DND-41 (cell line): ENCODE measurements around the gene ARHGAP18.

ENCODE experiments used
- ATAC-seq: fragments of 200-7000 bp; cut with Tn5 transposase; 3 replicates; pipeline ENCODE4 v1.9.1; 2021; ENCODE audit warnings: low read depth; ENCODE audit not compliant: insufficient read depth
- DNase-seq: peaks from one replicate; pipeline ENCODE4 v3.0.0-alpha.2; 2020
- H2AFZ ChIP-seq: 2 replicates; pipeline ENCODE4 v1.6.0; 2012; ENCODE audit warnings: low read depth, low read length
- H3K27ac ChIP-seq: 2 replicates; pipeline ENCODE4 v1.5.1; 2012; ENCODE audit warnings: low read length, inconsistent platforms
- H3K27me3 ChIP-seq: fragments of 200-600 bp; sonication (generic); 2 replicates; pipeline ENCODE4 v1.6.0; 2012; ENCODE audit warnings: low read length, mild to moderate bottlenecking, inconsistent platforms; ENCODE audit not compliant: insufficient read depth, poor library complexity
- H3K36me3 ChIP-seq: 2 replicates; pipeline ENCODE4 v1.5.1; 2012; ENCODE audit warnings: low read length, inconsistent platforms; ENCODE audit not compliant: insufficient read depth
- H3K4me1 ChIP-seq: 2 replicates; pipeline ENCODE4 v1.5.1; 2012; ENCODE audit warnings: mild to moderate bottlenecking, low read length; ENCODE audit not compliant: insufficient read depth
- H3K4me2 ChIP-seq: 2 replicates; pipeline ENCODE4 v1.6.0; 2012; ENCODE audit warnings: mild to moderate bottlenecking, moderate library complexity, low read length, inconsistent platforms; ENCODE audit not compliant: insufficient read depth
- H3K4me3 ChIP-seq, 2 experiments: fragments of 200-600 bp in 1 of 2; shearing (Covaris generic) in 1 of 2; 2 replicates each; pipeline ENCODE4 v1.5.1; 2012 to 2016; ENCODE audit warnings: inconsistent platforms in 2 of 2, low read length in 2 of 2, mild to moderate bottlenecking in 2 of 2, low read depth in 1 of 2, moderate library complexity in 1 of 2
- H3K79me2 ChIP-seq: 2 replicates; pipeline ENCODE4 v1.6.0; 2012; ENCODE audit warnings: low read length, inconsistent platforms; ENCODE audit not compliant: insufficient read depth
- H3K9ac ChIP-seq: 2 replicates; pipeline ENCODE4 v1.6.0; 2012; ENCODE audit warnings: low read depth, mild to moderate bottlenecking, inconsistent platforms, low read length, moderate library complexity
- H3K9me3 ChIP-seq: 2 replicates; pipeline ENCODE4 v1.5.1; 2012; ENCODE audit warnings: low read length, moderate library complexity, mild to moderate bottlenecking, inconsistent platforms; ENCODE audit not compliant: insufficient read depth, severe bottlenecking
- H4K20me1 ChIP-seq: 2 replicates; pipeline ENCODE4 v1.6.0; 2012; ENCODE audit warnings: low read length; ENCODE audit not compliant: insufficient read depth
- EZH2 ChIP-seq: IDR thresholded peaks from 3 replicates; pipeline ENCODE4 v1.6.1; 2012; ENCODE audit warnings: borderline replicate concordance, low read depth, mild to moderate bottlenecking, moderate library complexity, low read length, inconsistent platforms; ENCODE audit not compliant: severe bottlenecking
- TF ChIP-seq, protein P1 (sequence below): IDR thresholded peaks from 2 replicates; pipeline ENCODE4 v1.5.1; 2012; ENCODE audit warnings: borderline replicate concordance, low read length, moderate library complexity, mild to moderate bottlenecking; ENCODE audit not compliant: poor library complexity, severe bottlenecking; ENCODE audit errors: extremely low read depth

The ARHGAP18 gene

GRCh38 chr6:129546702-129547101, 163.3 kb downstream of the ARHGAP18 start:
- H3K4me3 ChIP-seq: no peak overlapping the region
- ATAC-seq: no peak
- H3K4me2 ChIP-seq: no peak overlapping the region

GRCh38 chr6:129544892-129545612, 164.9 kb downstream of the ARHGAP18 start:
- no peak overlapping the region for H3K27ac ChIP-seq
- TF ChIP-seq, protein P1, sequence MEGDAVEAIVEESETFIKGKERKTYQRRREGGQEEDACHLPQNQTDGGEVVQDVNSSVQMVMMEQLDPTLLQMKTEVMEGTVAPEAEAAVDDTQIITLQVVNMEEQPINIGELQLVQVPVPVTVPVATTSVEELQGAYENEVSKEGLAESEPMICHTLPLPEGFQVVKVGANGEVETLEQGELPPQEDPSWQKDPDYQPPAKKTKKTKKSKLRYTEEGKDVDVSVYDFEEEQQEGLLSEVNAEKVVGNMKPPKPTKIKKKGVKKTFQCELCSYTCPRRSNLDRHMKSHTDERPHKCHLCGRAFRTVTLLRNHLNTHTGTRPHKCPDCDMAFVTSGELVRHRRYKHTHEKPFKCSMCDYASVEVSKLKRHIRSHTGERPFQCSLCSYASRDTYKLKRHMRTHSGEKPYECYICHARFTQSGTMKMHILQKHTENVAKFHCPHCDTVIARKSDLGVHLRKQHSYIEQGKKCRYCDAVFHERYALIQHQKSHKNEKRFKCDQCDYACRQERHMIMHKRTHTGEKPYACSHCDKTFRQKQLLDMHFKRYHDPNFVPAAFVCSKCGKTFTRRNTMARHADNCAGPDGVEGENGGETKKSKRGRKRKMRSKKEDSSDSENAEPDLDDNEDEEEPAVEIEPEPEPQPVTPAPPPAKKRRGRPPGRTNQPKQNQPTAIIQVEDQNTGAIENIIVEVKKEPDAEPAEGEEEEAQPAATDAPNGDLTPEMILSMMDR: no peak
- TF ChIP-seq EZH2: no peak
- no peaks in the 10 kb centered on the region for H3K4me1 ChIP-seq
- H3K9ac ChIP-seq: no peak overlapping the region
- H3K27me3 ChIP-seq: no peaks in the 10 kb centered on the region
- no peak overlapping the region for H3K4me2 ChIP-seq
- no peak overlapping the region for H2AFZ ChIP-seq
- no peak overlapping the region for H3K4me3 ChIP-seq
- H3K36me3 ChIP-seq: no peaks in the 10 kb centered on the region
- no peaks in the 10 kb centered on the region for H3K9me3 ChIP-seq
- ATAC-seq (no peak), DNase-seq (no peak)
- H3K79me2 ChIP-seq: no peaks in the 10 kb centered on the region
- H4K20me1 ChIP-seq: no peaks in the 10 kb centered on the region

More at GRCh38 chr6:129546702-129547101, 163.3 kb downstream of the ARHGAP18 start:
- H3K9me3 ChIP-seq: no peaks in the 10 kb centered on the region
- H3K36me3 ChIP-seq: no peaks in the 10 kb centered on the region
- no peak for DNase-seq
- H3K79me2 ChIP-seq: no peaks in the 10 kb centered on the region
- no peak overlapping the region for H3K9ac ChIP-seq
- H4K20me1 ChIP-seq: no peaks in the 10 kb centered on the region
- TF ChIP-seq EZH2: no peak
- TF ChIP-seq, protein P1: no peak
- no peak overlapping the region for H2AFZ ChIP-seq
- H3K27me3 ChIP-seq: no peaks in the 10 kb centered on the region
- no peaks in the 10 kb centered on the region for H3K4me1 ChIP-seq
- no peak overlapping the region for H3K27ac ChIP-seq

DNA sequence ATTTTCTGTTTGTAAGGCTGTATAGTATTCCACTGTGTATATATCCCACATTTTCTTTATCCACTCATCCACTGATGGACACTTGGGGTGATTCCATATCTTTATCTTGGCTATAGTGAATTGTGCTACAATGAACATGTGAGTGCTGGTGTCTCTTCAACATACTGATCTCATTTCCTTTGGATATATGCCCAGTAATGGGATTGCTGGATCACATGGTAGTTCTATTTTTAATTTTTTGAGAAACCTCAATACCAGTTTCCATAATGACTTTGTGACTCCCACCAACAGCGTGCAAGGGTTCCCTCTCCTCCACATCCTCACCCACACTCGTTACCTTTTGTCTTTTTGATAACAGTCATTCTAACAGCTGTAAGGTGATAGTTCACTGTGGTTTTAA, 166.0 kb downstream of the ARHGAP18 start:
- no peak overlapping the region for H3K4me3 ChIP-seq
- no peaks in the 10 kb centered on the region for H4K20me1 ChIP-seq
- H3K9me3 ChIP-seq: no peaks in the 10 kb centered on the region
- H3K9ac ChIP-seq: no peak overlapping the region
- H3K4me1 ChIP-seq: no peaks in the 10 kb centered on the region
- H3K79me2 ChIP-seq: no peaks in the 10 kb centered on the region
- no peak for TF ChIP-seq EZH2
- TF ChIP-seq, protein P1: no peak
- H3K36me3 ChIP-seq: no peaks in the 10 kb centered on the region
- ATAC-seq (no peak), DNase-seq (no peak)
- H3K4me2 ChIP-seq: no peak overlapping the region
- no peak overlapping the region for H3K27ac ChIP-seq
- no peak overlapping the region for H2AFZ ChIP-seq
- H3K27me3 ChIP-seq: no peaks in the 10 kb centered on the region
